ENCODE results near the gene POPDC3. TPM values are rescaled to one million over a fixed set of nuclear protein-coding genes. Genes with fewer than 3 reads are reported as not detected.
A peak's percentile ranks its signal among the peaks of the same experiment; 100 is the strongest.

Gene POPDC3
- total RNA-seq, 1 experiment from 2014 or later = not detected

DNA sequence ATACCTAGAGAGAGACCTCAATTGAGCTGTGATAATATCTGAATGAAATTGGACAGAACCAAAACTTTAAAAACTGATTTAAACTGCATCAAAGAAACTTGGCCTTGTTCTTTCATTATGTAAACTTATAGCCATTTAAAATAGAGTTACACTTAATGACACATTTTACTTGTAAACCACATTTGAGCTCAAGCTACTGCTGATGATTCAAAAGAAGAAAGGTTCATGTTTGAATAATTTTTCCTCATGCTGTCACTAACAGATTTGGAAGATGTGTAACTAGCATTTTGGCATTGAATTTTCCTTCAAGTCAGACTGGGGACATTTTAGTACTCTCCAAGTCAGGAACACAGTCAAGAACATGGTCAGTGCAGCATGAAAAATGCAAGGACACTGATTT, 26.9 kb downstream of the POPDC3 start:
- DNase-seq (ENCODE audit: low spot score) = no peak

DNA sequence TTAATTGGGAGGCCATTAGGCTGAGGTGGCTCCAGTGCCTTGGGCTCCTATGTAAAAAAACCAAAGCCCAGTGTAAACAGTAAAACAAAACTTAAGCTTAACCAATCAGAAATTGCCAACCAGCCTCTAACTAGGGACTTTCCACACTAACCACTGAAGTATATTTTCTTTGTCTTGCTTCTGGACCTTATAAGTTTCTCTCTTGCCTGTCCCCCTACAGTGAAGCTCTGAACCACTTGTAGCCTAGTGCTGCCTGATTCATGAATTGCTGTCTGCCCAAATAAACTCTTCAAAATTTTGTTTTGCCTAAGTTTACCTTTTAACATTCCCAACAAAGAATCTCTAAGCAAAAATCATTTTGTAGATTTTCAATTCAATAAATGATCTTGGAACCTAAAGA, 28.2 kb downstream of the POPDC3 start:
- no peak for DNase-seq (ENCODE audit: low spot score)

DNA sequence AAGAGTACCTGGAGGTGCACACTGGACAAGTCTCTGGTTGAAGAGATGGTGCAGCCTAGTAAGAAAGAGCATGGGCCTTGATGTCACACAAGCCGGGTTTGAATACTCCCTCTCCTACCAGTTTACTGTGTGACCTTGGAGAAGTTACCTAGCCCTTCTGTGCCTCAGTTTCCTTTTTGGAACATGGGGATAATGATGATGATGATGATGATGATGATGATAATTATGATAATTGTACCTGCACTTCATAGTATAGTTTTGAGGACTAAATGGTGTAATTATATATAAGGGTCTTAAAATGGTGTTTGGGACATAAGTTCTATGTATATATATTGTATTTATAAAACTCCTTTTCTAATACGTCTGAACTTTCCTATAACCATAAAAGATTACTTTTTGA, 41.7 kb downstream of the POPDC3 start:
- no peak for DNase-seq (ENCODE audit: low spot score)

DNA sequence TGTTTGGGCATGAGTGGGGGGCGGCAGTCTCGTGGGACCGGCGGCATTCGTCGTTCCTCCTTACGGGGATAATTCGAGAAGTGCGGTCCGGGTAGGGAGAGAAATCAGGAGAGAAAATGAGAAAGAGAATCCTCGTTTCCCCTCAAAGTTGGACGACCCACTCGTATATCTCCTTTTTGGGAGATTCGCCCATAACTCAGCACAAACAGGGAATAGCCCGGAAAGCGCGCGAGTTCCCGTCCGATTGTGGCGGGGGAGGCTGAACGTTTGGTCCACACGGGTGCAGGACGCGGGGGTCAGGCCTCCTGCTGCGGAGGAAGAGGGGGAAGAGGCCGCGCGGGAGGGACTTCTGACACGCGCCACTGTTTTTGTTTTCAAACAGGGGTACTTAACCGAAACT, 42.4 kb downstream of the POPDC3 start:
- no peak for DNase-seq (ENCODE audit: low spot score)

DNA sequence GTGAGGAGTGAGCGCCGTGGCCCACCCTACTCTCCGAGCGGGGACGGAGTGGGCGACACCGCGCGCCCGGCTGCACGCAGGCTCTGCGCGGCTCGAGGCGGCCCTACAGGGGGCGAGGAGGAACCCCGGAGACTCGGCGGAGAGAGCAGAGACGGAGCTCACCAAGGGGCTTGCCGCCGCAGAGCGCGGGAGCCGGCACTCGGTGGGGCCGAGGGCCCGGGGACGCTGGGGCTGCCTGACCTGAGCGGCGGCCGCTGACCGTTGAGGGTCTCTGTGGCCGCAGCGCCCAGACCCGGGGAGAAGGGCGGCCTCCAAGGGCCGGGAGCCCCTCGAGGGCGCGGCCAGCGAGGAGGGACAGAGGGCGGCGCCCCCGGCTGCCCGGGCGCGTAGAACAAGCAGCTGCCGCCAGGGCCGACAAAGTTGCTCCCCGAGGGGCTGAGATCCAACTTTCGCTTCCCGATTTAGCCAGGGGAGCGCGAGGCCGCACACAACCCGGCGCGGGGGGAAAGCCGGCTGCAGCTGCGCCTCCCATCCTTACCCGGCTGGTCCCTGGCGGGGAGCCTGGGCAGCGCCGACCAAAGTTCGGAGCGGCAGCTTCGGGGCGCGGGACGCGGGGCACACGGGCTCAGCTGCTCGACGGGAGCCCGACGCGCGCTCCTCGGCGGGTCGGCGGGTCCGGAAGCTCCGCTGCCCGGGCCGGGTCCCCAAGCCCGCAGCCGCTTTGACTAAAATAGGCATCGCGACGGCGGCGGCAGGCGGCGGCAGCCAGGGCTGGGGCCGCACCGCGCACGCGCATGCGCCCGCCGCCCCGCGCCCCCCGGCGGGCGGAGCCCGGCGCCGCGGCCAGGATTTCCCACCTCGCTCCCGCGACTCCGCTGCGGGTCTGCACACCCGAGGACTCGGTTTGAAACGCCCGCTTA, 43.1 kb downstream of the POPDC3 start:
- no peak for DNase-seq (ENCODE audit: low spot score)

DNA sequence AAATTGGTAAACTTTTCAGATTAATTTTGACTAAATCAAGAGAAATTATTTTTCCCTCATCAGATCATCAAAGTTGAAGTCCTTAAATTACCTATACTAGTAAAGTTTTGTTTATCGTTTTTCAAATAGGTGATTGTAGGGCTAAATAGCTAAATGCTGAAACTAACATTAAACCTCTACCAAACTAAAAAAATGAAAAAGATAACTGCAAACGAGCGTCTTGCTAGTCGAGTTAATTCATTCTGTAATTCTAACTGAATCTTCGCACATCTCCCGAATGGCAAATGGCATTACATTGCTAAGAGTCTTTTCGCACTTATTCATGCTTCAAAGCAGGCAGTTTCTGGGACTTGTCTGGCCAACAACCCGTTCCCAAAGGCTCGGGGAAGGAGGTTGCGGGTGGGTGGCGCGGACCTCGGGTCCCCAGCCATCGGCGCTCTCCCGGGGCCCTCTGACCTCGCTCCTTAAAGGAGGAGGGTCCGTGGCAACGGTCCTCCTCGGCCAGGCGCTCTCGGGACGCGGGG, 43.8 kb downstream of the POPDC3 start:
- no peak for DNase-seq (ENCODE audit: low spot score)

DNA sequence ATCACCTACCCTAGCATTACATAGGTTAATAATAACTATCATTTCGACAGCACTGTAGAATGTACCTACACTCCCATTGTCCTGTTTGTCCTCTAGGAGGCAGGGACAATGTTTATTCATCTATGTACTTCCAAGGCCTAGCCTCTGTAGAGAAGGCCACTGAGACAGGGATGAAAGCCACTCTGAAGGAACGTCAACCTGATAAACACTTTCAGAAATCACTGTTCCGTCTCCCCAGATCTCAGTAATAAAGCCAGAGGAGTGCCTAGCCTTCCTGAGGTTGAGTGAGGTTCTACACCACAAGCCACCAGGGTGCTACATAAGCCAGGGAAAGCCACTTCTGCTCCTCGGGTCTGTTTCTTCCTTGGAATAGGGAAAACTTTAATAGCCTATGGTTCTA, 44.8 kb downstream of the POPDC3 start:
- DNase-seq (ENCODE audit: low spot score) = peak; percentile 8

DNA sequence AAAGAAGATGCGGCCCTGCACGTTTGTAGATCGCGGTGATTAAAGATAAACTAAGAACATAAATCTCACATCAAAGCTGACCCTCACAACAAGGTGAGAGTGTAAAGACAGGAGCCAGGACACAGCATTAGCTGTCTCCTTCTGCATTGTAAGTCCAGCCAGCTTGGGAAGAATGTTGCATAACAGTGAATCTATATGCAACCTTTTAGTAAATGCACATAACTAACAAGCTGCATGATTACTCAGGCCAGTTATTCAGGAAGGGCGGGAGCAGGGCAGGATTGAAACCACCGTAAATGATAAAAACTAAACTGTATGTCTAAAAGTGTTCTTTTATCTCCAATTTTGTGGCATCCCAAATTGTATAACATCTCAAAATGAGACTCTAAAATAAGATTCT, 57.1 kb downstream of the POPDC3 start:
- DNase-seq (ENCODE audit: low spot score) = no peak

DNA sequence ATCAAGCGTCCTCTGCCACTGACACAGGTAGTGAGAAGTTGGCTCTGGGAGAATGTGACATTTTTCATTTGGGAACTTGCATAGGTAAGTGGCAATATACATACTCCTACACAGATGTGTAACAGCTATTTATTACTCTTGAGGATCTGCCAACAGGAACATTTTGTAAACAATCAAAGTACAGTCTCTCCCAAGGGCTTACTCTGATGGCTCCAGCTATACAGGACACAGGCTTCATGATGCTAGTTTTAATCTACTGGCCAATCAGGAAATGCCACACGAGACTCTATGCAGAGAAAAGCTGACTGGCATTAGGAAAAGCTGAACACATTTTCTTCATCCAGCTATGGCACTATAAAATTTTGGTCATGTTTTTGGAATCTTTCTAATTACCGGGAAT, 57.8 kb downstream of the POPDC3 start:
- no peak for DNase-seq (ENCODE audit: low spot score)

DNA sequence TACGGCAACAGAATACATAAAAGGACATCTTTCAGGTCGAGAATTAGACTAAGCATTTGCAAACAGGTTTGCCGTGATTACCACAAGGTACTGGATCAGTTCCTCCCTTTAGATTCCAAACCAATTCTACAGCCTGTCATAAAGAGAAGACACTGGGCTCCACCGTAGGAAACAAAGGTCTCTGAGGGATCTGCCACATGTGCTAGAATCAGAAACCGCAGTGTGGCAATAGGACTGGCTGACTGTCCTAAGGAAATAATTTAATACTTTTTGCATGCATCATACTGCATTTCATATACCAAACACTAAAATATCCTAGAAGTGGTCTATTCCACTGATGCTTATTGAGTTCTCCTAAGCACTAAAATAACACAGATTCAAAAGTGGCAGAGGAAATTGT, 59.2 kb downstream of the POPDC3 start:
- no peak for DNase-seq (ENCODE audit: low spot score)

DNA sequence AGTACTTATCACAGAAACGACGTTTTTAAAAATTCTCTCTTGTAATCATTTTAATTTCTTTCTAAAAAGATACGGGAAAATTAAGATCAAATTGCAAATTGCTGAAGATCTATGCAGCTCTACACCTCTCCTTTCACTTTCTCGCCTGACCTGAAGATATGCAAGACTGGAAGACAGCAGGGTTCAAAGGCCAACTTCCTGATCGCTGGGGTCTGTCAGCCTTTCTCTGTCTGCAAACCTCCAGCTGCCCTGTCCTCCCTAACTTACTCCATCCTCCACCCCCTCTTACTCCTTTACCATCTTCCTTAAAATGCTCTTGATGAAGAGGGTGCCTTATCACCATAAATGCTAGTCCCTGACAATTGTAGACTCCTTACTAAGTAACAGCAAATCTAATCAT, 63.7 kb downstream of the POPDC3 start:
- no peak for DNase-seq (ENCODE audit: low spot score)

DNA sequence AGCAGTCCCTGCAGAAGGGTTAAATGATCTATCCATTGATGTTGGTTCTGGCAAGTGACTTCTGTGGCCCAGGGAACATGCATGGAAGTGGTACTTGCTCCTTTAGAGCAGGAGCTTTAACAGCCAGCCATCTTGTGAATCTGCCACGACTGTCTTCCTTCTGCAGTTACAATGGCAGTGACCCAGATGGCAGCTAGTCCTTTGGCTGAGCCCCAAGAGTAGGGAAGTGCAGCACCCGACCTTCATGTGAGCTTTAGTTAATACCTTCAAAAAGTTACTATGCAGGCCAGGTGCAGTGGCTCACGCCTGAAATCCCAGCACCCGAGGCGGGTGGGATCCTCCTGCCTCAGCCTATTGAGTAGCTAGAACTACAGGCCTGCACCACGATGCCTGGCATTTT, 66.4 kb downstream of the POPDC3 start:
- no peak for DNase-seq (ENCODE audit: low spot score)

DNA sequence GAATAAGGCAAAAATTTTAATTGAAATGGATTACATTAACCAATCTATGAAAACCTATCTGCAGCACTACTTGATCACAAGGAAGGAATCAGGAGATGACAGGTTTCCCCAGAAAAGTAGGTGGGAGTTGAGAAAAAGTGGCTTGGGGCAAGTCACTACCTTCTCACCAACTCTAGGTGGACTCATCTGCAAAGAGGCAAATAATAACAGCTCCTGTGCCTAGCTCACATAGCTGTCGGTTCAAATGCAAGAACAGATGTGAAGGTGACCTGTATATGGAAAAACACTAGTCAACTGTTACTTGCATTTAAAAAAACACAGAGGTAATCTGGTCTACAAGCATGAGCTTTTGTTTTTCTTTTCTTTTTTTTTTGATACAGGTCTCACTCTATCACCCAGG, 67.2 kb downstream of the POPDC3 start:
- no peak for DNase-seq (ENCODE audit: low spot score)

DNA sequence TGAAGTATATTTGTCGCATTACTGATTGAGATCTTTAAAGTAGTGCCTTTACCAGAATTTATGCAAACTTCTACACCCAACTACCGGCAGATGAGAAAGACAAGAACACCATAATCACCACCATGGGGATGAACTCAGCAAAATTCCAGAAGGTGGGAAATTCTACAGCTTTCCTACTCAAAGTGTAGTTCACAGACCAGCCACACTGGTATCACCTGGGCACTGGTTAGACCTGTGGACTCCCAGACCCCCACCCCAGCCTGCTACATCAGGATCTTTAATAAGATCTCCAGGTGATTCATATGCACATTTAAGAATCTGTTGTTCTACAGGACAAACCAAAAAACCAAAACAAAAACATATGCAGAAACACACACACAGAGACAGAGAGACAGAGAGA, 67.9 kb downstream of the POPDC3 start:
- DNase-seq (ENCODE audit: low spot score) = no peak

DNA sequence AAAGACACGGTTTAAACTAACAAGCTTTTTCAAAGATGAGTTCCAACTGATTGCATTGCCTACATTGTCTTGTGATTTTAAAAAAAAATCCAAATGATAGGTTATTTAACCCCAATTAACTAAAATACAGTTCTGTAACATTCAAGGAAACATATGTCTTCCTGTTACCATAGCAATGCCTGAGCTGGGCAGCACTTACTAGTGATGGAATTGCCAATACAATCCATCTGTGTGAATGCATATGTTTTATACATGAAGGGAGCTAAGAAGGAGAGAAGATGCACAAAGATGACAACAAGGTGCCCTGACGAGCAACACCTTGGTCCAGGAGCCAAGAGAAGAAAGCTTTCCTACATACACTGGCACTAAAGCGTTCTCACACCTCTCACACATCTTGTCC, 68.7 kb downstream of the POPDC3 start:
- DNase-seq (ENCODE audit: low spot score) = no peak

DNA sequence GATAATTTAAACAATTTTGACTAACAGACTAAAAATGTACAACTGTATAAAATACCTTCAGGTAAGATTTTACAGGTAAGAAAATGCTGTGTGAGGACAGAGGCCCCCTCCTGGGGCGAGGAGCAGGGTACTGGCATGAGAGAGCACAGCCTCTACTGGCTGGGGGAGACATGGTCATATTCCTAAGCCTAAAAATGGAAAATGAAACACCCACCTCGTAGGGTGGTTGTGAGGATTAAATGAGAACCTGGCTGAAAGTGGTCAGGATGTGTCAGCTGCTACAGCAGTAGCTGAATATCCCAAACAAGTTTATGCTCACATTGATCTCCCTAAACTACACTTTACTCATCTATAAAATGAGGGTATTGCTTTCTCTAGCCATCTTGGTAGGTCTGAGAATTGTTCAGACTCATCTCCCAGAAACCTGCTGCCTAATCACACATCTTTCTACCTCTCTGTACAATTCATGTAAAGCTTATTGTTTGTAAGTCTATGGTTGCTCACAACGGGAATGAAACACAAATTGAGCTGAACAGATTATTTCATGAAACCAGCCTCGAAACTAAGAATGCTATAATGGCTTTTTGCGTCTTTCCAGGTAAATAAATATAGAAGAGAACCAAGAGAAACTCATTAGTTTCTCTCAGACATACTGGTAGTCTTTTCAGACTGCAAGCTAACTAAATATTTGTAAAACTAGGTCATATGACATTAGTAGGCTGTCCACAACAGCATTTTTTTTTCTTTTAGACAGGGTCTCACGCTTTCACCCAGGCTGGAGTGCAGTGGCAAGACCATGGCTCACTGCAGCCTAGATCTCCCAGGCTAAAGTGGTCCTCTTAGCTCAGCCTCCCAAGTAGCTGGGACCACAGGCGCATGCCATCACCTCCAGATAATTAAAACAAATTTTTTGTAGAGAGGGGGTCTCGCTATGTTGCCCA, 69.6 kb downstream of the POPDC3 start:
- DNase-seq (ENCODE audit: low spot score) = no peak

DNA sequence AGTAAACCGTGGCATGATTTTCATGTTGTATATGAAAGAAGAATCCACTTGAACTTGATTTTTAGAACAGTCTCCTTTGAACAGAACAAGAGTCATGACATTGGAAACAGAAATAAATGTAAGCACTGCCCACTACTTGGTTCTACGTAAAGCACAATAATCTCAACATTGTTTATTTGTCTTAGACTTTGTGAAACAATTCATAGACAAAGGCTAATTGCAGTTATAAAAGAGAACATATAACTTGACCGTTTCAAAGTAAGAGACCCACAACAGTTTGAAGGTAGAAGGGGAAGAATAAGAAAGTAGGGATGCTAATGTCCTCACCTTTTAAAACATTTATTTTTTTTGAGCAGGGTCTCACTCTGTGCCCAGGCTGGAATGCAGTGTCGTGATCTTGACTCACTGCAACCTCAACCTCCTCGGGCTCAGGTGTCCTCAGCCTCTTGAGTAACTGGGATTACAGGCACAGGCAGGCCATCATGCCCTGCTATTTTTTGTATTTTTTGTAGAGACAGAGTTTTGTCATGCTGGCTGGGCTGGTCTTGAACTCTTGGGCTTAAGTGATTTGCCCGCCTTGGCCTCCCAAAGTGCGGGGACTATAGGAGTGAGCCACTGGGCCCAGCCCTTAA, 71.1 kb downstream of the POPDC3 start:
- DNase-seq (ENCODE audit: low spot score) = no peak

Other genes starting within 250 kb of the POPDC3 start
- not detected in 2 replicates for gene LIN28B, start 222.9 kb downstream of the POPDC3 start, total RNA-seq (2014; rRNA removed; shearing (Covaris generic))
- gene PREP, start 223.1 kb upstream of the POPDC3 start, total RNA-seq (2014; rRNA removed; shearing (Covaris generic)) = 14.0 and 15.0 TPM in 2 replicates